Measurements from ENCODE around the gene SPTBN4.

GRCh38 chr19:40619333-40620160 is 152.7 kb downstream of the SPTBN4 start:
- TF ChIP-seq CTCF (IDR thresholded peaks at IDR 0.05; ENCODE audit: insufficient read depth, low read length, poor library complexity, severe bottlenecking): no peak
- TF ChIP-seq EZH2phosphoT487 (conservative IDR thresholded peaks at IDR 0.05; ENCODE audit: low read length): no peak

Data from SU-DHL-6 (cell line).